ENCODE data around the gene TMEM126A.

The TMEM126A gene

DNA sequence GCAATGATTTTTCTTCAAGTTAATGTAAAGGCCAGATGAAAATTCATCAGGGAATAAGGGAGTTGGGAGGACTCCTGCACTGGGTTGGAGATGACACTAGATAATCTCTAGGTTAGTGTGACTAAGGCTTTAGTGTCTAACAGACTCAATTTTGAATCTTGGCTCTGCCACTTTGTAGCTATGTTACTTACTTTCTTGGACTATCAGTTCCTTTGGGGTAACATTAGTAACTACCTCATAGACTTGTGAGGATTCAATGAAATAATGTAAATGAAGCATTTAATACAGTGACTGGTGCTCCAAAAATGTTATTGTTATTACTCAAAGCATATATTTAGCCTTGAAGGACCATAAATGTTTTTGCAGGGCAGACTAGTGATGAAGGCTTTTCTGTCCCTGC is 47.8 kb downstream of the TMEM126A start:
- Histone ChIP-seq H3K4me3 (ENCODE audit: insufficient read depth, low read length, poor library complexity, severe bottlenecking) (no peak overlapping the region), H3K27ac (ENCODE audit: low read depth, low read length) (no peak overlapping the region), H3F3A (ENCODE audit: insufficient read depth) (no peaks in the 10 kb centered on the region), H3K27me3 (ENCODE audit: low read length) (no peaks in the 10 kb centered on the region), H3K9me2 (replicated peaks; ENCODE audit: insufficient read depth, low read length) (no peaks in the 10 kb centered on the region), H3K79me2 (ENCODE audit: insufficient read depth, low read length) (no peaks in the 10 kb centered on the region), H3K9ac (ENCODE audit: low read length) (no peak overlapping the region), H3K9me3 (ENCODE audit: insufficient read depth, low read length) (no peaks in the 10 kb centered on the region), H3K4me2 (ENCODE audit: low read depth, low read length, poor library complexity, severe bottlenecking) (no peak overlapping the region), H3K36me3 (ENCODE audit: low read length) (no peaks in the 10 kb centered on the region), H2AFZ (ENCODE audit: low read depth, low read length, severe bottlenecking) (no peak overlapping the region), H4K20me1 (ENCODE audit: low read depth, low read length) (no peaks in the 10 kb centered on the region)
- TF ChIP-seq EZH2phosphoT487 (conservative IDR thresholded peaks at IDR 0.05; ENCODE audit: low read length), result no peak
- TF ChIP-seq, protein P1, sequence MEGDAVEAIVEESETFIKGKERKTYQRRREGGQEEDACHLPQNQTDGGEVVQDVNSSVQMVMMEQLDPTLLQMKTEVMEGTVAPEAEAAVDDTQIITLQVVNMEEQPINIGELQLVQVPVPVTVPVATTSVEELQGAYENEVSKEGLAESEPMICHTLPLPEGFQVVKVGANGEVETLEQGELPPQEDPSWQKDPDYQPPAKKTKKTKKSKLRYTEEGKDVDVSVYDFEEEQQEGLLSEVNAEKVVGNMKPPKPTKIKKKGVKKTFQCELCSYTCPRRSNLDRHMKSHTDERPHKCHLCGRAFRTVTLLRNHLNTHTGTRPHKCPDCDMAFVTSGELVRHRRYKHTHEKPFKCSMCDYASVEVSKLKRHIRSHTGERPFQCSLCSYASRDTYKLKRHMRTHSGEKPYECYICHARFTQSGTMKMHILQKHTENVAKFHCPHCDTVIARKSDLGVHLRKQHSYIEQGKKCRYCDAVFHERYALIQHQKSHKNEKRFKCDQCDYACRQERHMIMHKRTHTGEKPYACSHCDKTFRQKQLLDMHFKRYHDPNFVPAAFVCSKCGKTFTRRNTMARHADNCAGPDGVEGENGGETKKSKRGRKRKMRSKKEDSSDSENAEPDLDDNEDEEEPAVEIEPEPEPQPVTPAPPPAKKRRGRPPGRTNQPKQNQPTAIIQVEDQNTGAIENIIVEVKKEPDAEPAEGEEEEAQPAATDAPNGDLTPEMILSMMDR (IDR thresholded peaks at IDR 0.05; ENCODE audit: insufficient read depth, low read length, poor library complexity, severe bottlenecking), result no peak

DNA sequence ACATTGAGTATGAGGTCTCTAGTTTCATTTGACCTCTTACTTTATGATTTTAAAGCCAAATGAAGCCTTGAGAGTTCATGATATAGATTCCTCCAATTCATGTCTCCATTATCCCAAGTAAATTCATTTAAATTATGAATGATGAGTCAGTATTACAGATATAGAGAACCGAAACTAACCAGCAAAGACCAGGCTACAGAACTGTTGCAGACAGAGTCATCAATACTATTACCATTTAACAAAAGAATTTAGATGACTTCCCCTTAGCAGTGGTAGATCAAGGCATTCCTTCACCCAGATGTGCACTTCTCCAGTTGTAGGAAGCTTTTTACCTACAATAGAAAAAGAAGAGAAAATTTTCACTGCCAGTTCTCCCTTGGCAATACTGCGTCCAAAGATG is 50.0 kb downstream of the TMEM126A start:
- H3K27me3 ChIP-seq (ENCODE audit: low read length), result no peaks in the 10 kb centered on the region
- no peak overlapping the region for H3K9ac ChIP-seq (ENCODE audit: low read length)
- no peaks in the 10 kb centered on the region for H3K9me2 ChIP-seq (replicated peaks; ENCODE audit: insufficient read depth, low read length)
- no peaks in the 10 kb centered on the region for H3K79me2 ChIP-seq (ENCODE audit: insufficient read depth, low read length)
- H3K9me3 ChIP-seq (ENCODE audit: insufficient read depth, low read length), result no peaks in the 10 kb centered on the region
- H3K27ac ChIP-seq (ENCODE audit: low read depth, low read length), result no peak overlapping the region
- H3K36me3 ChIP-seq (ENCODE audit: low read length), result no peaks in the 10 kb centered on the region
- no peak overlapping the region for H2AFZ ChIP-seq (ENCODE audit: low read depth, low read length, severe bottlenecking)
- H3K4me2 ChIP-seq (ENCODE audit: low read depth, low read length, poor library complexity, severe bottlenecking), result no peak overlapping the region
- no peaks in the 10 kb centered on the region for H3F3A ChIP-seq (ENCODE audit: insufficient read depth)
- no peaks in the 10 kb centered on the region for H4K20me1 ChIP-seq (ENCODE audit: low read depth, low read length)
- TF ChIP-seq, protein P1 (IDR thresholded peaks at IDR 0.05; ENCODE audit: insufficient read depth, low read length, poor library complexity, severe bottlenecking), result no peak
- TF ChIP-seq EZH2phosphoT487 (conservative IDR thresholded peaks at IDR 0.05; ENCODE audit: low read length), result no peak
- no peak overlapping the region for H3K4me3 ChIP-seq (ENCODE audit: insufficient read depth, low read length, poor library complexity, severe bottlenecking)

DNA sequence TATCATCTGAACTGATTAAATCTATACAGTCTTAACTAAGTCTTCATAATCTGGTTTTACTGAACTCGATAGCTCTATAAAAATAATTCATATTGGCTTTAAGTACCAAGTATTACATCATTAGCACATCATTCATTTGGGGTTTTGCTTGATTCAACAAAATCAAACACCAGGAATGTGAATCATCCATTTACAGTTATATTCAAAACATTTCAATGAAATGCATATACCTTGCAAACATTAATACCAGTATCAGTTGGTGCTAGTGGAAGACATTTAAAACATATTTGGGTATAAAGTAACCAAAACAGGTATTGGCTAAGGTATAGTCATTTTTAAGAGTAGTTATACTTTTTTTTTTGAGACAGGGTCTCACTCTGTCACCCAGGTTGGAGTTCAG is 50.4 kb downstream of the TMEM126A start:
- H3K79me2 ChIP-seq (ENCODE audit: insufficient read depth, low read length), result no peaks in the 10 kb centered on the region
- H3K9me2 ChIP-seq (replicated peaks; ENCODE audit: insufficient read depth, low read length), result no peaks in the 10 kb centered on the region
- TF ChIP-seq, protein P1 (IDR thresholded peaks at IDR 0.05; ENCODE audit: insufficient read depth, low read length, poor library complexity, severe bottlenecking), result no peak
- no peak overlapping the region for H2AFZ ChIP-seq (ENCODE audit: low read depth, low read length, severe bottlenecking)
- H3K27me3 ChIP-seq (ENCODE audit: low read length), result no peaks in the 10 kb centered on the region
- H3K9ac ChIP-seq (ENCODE audit: low read length), result no peak overlapping the region
- no peaks in the 10 kb centered on the region for H3F3A ChIP-seq (ENCODE audit: insufficient read depth)
- H3K27ac ChIP-seq (ENCODE audit: low read depth, low read length), result no peak overlapping the region
- H3K4me2 ChIP-seq (ENCODE audit: low read depth, low read length, poor library complexity, severe bottlenecking), result no peak overlapping the region
- H3K36me3 ChIP-seq (ENCODE audit: low read length), result no peaks in the 10 kb centered on the region
- no peaks in the 10 kb centered on the region for H4K20me1 ChIP-seq (ENCODE audit: low read depth, low read length)
- H3K4me3 ChIP-seq (ENCODE audit: insufficient read depth, low read length, poor library complexity, severe bottlenecking), result no peak overlapping the region
- H3K9me3 ChIP-seq (ENCODE audit: insufficient read depth, low read length), result no peaks in the 10 kb centered on the region

Measured in SU-DHL-6 (cell line).